SIG-M5 treated with dmso at 0.1 percent for 504 hours (cell line): ENCODE measurements around the gene MBOAT1.
"Not testable (repeated sequence)": the region's sequence is repeated elsewhere in the genome, so short reads cannot be mapped to it uniquely, and the experiment has no call there.

Source experiments
- DNase-seq: peaks from one replicate; lab custom pipeline; 2025; ENCODE audit not compliant: unreplicated experiment; lab: John Stamatoyannopoulos, UW

Gene MBOAT1

GRCh38 chr6:20212392-20213111, at the start of gene MBOAT1:
Gene MBOAT1, minus strand, starts transcription at chr6:20212469. Its CDS starts 235 bp downstream, at chr6:20212234.
- DNase-seq, result peak; percentile 94

GRCh38 chr6:20261685-20262084, 49.4 kb upstream of the MBOAT1 start:
- DNase-seq, result no peak

- DNase-seq, result no peak
These were observed 48.1 kb upstream of the MBOAT1 start for GRCh38 chr6:20260360-20260759.

- no peak for DNase-seq
These were observed 47.2 kb upstream of the MBOAT1 start for GRCh38 chr6:20259316-20260049.

GRCh38 chr6:20255428-20255827, 43.2 kb upstream of the MBOAT1 start:
- no peak for DNase-seq

- no peak for DNase-seq
These were observed 42.0 kb upstream of the MBOAT1 start for GRCh38 chr6:20254295-20254694.

- DNase-seq, result no peak
These were observed 40.8 kb upstream of the MBOAT1 start for GRCh38 chr6:20253021-20253420.

- no peak for DNase-seq
These were observed 40.0 kb upstream of the MBOAT1 start for GRCh38 chr6:20252311-20252710.

- DNase-seq, result no peak
These were observed 39.3 kb upstream of the MBOAT1 start for GRCh38 chr6:20251525-20251924.

- DNase-seq, result no peak
These were observed 33.9 kb upstream of the MBOAT1 start for GRCh38 chr6:20246125-20246524.

GRCh38 chr6:20244807-20245681, 32.8 kb upstream of the MBOAT1 start:
- not testable (repeated sequence) for DNase-seq

- no peak for DNase-seq
These were observed 31.0 kb upstream of the MBOAT1 start for GRCh38 chr6:20243288-20243687.

GRCh38 chr6:20242397-20242796, 30.1 kb upstream of the MBOAT1 start:
- no peak for DNase-seq

- no peak for DNase-seq
These were observed 28.8 kb upstream of the MBOAT1 start for GRCh38 chr6:20241102-20241501.

- DNase-seq, result no peak
These were observed 26.7 kb upstream of the MBOAT1 start for GRCh38 chr6:20238688-20239587.

- DNase-seq, result no peak
These were observed 25.6 kb upstream of the MBOAT1 start for GRCh38 chr6:20237677-20238460.

- DNase-seq, result no peak
These were observed 24.8 kb upstream of the MBOAT1 start for GRCh38 chr6:20236909-20237600.

- DNase-seq, result no peak
These were observed 24.1 kb upstream of the MBOAT1 start for GRCh38 chr6:20236344-20236743.

GRCh38 chr6:20235041-20235440, 22.8 kb upstream of the MBOAT1 start:
- no peak for DNase-seq
